ENCODE results near the gene KIAA0586. TPM values are rescaled to one million over a fixed set of nuclear protein-coding genes. Genes with fewer than 3 reads are reported as not detected.

KIAA0586 gene
- total RNA-seq, 1 donor from 2014 or later: 20.1 TPM

GRCh38 chr14:58598804-58599525 lies 171.4 kb downstream of the KIAA0586 start:
- Histone ChIP-seq H3K36me3 (no peaks in the 10 kb centered on the region), H3K27ac (no peak overlapping the region), H3K27me3 (no peaks in the 10 kb centered on the region), H3K4me1 (no peaks in the 10 kb centered on the region), H3K9me3 (no peaks in the 10 kb centered on the region), H3K4me3 (no peak overlapping the region)
- intact Hi-C loops (cut with DNase I): no loop called here
- no peak for DNase-seq (ENCODE audit: low spot score in 2 of 2)
- no peak for TF ChIP-seq CTCF (IDR thresholded peaks at IDR 0.05)

DNA sequence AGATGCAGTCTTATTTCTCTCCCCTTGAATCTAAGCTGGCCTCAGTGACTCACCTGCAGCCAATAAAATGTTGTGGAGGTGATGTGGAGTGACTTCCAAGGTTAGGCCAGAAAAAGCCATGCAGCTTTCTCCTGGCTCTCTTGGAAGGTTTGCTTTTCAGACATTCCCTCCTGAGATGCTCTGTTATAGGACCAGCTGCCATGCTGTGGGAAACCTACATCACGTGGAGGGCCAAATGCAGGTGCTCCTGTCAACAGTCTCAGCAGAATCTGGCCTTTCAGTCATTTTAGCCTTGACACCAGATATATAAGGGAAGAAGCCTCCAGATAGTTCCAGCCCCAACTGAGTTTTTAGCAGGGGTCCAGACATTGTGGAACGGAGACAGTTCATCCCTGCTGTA lies 172.2 kb downstream of the KIAA0586 start:
- Histone ChIP-seq H3K4me3 (no peak overlapping the region), H3K9me3 (no peaks in the 10 kb centered on the region), H3K27ac (no peak overlapping the region), H3K4me1 (no peaks in the 10 kb centered on the region), H3K36me3 (no peaks in the 10 kb centered on the region), H3K27me3 (no peaks in the 10 kb centered on the region)
- no peak for TF ChIP-seq CTCF (IDR thresholded peaks at IDR 0.05)
- intact Hi-C loops (cut with DNase I): no loop called here
- no peak for DNase-seq (ENCODE audit: low spot score in 2 of 2)

Other genes with a start within 250 kb of the KIAA0586 start
- gene ACTR10, start 227.6 kb upstream of the KIAA0586 start, total RNA-seq: 32.2 TPM
- 83.3 TPM for gene PSMA3, start 182.9 kb upstream of the KIAA0586 start, total RNA-seq
- 18.2 TPM for gene ARID4A, start 129.2 kb upstream of the KIAA0586 start, total RNA-seq
- gene TOMM20L, start 31.8 kb upstream of the KIAA0586 start, total RNA-seq: not detected
- gene TIMM9, start 188 bp upstream of the KIAA0586 start, total RNA-seq: 0.96 TPM
- gene DACT1, start 210.2 kb downstream of the KIAA0586 start, total RNA-seq: 46.0 TPM

Measured in ascending aorta (tissue), 2 donors.